Measurements from ENCODE around the gene CAPN1.

GRCh38 chr11:65134952-65135632, 46.6 kb upstream of the CAPN1 start:
- no peak for TF ChIP-seq ZNF414 (CRISPR knock-in tag; IDR thresholded peaks at IDR 0.05)
- TF ChIP-seq TP53 (CRISPR knock-in tag; conservative IDR thresholded peaks at IDR 0.05) = no peak
- no peak for TF ChIP-seq ARID3A (IDR thresholded peaks at IDR 0.05; ENCODE audit: low read depth, low read length)
- TF ChIP-seq ETV6 (CRISPR knock-in tag; conservative IDR thresholded peaks at IDR 0.05) = no peak; the same call in 1 of the 2 replicates
- TF ChIP-seq HMG20A (CRISPR knock-in tag; IDR thresholded peaks at IDR 0.05; ENCODE audit: borderline replicate concordance) = no peak
- TF ChIP-seq SP5 (CRISPR knock-in tag; IDR thresholded peaks at IDR 0.05; ENCODE audit: borderline replicate concordance, low read depth) = no peak
- TF ChIP-seq ZNF639 (CRISPR knock-in tag; conservative IDR thresholded peaks at IDR 0.05) = no peak
- peak; percentile 82 to 93; a peak in 3 of 4 replicates for TF ChIP-seq POLR2A (IDR thresholded peaks at IDR 0.05; ENCODE audit: insufficient read depth in 1 of 2, low read depth in 2 of 2, low read length in 2 of 2)
- TF ChIP-seq TAF15 (IDR thresholded peaks at IDR 0.05; ENCODE audit: low read depth, low read length, poor library complexity, severe bottlenecking) = no peak
- TF ChIP-seq CC2D1A (CRISPR knock-in tag; IDR thresholded peaks at IDR 0.05) = no peak
- peak; percentile 45 for TF ChIP-seq ZNF687 (CRISPR knock-in tag; IDR thresholded peaks at IDR 0.05)
- TF ChIP-seq MAX (IDR thresholded peaks at IDR 0.05) = peak; percentile 48; the same call in 1 of the 2 replicates
